ENCODE results near the gene HSF4.

DNA sequence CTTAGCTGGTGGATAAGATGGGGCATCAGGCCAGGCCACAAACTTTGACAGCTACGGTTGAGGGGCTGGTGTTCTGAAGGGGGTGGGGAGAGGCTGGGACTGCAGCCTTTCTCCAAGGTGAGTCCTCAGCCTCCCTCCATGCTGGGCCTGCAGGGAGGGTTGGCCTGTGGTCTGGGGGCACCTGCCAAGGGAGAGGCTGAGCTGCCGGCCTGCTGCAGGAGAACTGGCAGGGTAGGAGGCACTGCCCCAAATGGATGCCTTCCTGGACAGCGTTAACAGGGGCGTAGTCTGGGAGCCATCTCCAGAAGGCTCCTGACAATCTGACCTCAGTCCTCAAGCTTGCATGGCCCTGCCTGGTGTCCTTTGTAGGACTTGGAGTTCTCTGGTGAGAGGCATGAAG, 39.5 kb downstream of the HSF4 start:
- TF ChIP-seq, protein P1, sequence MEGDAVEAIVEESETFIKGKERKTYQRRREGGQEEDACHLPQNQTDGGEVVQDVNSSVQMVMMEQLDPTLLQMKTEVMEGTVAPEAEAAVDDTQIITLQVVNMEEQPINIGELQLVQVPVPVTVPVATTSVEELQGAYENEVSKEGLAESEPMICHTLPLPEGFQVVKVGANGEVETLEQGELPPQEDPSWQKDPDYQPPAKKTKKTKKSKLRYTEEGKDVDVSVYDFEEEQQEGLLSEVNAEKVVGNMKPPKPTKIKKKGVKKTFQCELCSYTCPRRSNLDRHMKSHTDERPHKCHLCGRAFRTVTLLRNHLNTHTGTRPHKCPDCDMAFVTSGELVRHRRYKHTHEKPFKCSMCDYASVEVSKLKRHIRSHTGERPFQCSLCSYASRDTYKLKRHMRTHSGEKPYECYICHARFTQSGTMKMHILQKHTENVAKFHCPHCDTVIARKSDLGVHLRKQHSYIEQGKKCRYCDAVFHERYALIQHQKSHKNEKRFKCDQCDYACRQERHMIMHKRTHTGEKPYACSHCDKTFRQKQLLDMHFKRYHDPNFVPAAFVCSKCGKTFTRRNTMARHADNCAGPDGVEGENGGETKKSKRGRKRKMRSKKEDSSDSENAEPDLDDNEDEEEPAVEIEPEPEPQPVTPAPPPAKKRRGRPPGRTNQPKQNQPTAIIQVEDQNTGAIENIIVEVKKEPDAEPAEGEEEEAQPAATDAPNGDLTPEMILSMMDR (conservative IDR thresholded peaks at IDR 0.05; ENCODE audit: low read length), result no peak
- no peak for TF ChIP-seq EZH2phosphoT487 (IDR thresholded peaks at IDR 0.05; ENCODE audit: borderline replicate concordance, low read depth, low read length)
